A673 (cell line): ENCODE results near the gene EHMT1. TPM values are rescaled to one million over a fixed set of nuclear protein-coding genes. Genes with fewer than 3 reads are reported as not detected.

ENCODE experiments used
- BruUV-seq: library from RNA; stranded (reverse); fragments of 400-500 nt; replicated peaks from 2 replicates; lab custom pipeline; 2021; lab: Mats Ljungman, UMichigan
- CTCF ChIA-PET: fragments of 300-600 bp; sonication (Branson Sonifier 250); formaldehyde crosslinking; loops from one replicate; lab custom pipeline; 2022; ENCODE audit warnings: antibody characterized with exemption; lab: Charles Lee
- POLR2A ChIA-PET: fragments of 300-600 bp; sonication (Branson Sonifier 250); formaldehyde crosslinking; loops from one replicate; lab custom pipeline; 2022; ENCODE audit warnings: antibody characterized with exemption; ENCODE audit not compliant: low non-redundant PET; lab: Charles Lee
- DNase-seq: peaks from one replicate; pipeline ENCODE4 v3.0.0-alpha.2; 2015; ENCODE audit warnings: low spot score
- H3K27ac ChIP-seq: fragments of 200-600 bp; sonication (generic); 2 replicates; pipeline ENCODE4 v1.5.1; 2016; ENCODE audit warnings: mixed run types, low read depth, mild to moderate bottlenecking, mixed read lengths, antibody characterized with exemption, low read length; ENCODE audit not compliant: poor library complexity, severe bottlenecking
- H3K27me3 ChIP-seq: fragments of 200-600 bp; sonication (generic); replicated peaks from 2 replicates; pipeline ENCODE4 v1.6.1; 2017; ENCODE audit warnings: mixed run types, low read depth, mild to moderate bottlenecking, mixed read lengths, antibody characterized with exemption, low read length; ENCODE audit not compliant: insufficient read depth, poor library complexity
- H3K36me3 ChIP-seq: fragments of 200-600 bp; sonication (generic); 2 replicates; pipeline ENCODE4 v1.6.1; 2016; ENCODE audit warnings: mixed run types, mild to moderate bottlenecking, mixed read lengths, antibody characterized with exemption, low read length; ENCODE audit not compliant: insufficient read depth, poor library complexity, severe bottlenecking
- H3K4me1 ChIP-seq: fragments of 200-600 bp; sonication (generic); 2 replicates; pipeline ENCODE4 v1.6.1; 2017; ENCODE audit warnings: mixed run types, mild to moderate bottlenecking, mixed read lengths, antibody characterized with exemption, low read length; ENCODE audit not compliant: insufficient read depth, poor library complexity, severe bottlenecking
- H3K4me3 ChIP-seq: fragments of 200-600 bp; sonication (generic); 2 replicates; pipeline ENCODE4 v1.5.1; 2016; ENCODE audit warnings: low read depth, mixed run types, mild to moderate bottlenecking, mixed read lengths, low read length; ENCODE audit not compliant: poor library complexity, severe bottlenecking
- H3K9me3 ChIP-seq: fragments of 200-600 bp; sonication (generic); 2 replicates; pipeline ENCODE4 v1.6.1; 2016; ENCODE audit warnings: mixed run types, low read depth, mild to moderate bottlenecking, mixed read lengths, antibody characterized with exemption, low read length; ENCODE audit not compliant: poor library complexity, severe bottlenecking
- EZH2 ChIP-seq: fragments of 200-600 bp; sonication (generic); IDR thresholded peaks from 2 replicates; pipeline ENCODE4 v1.6.1; 2017; ENCODE audit warnings: borderline replicate concordance, low read depth, mild to moderate bottlenecking, mixed read lengths, antibody characterized with exemption, low read length; ENCODE audit not compliant: poor library complexity, severe bottlenecking
- intact Hi-C: fragments of 100-400 bp; cut with micrococcal nuclease; formaldehyde crosslinking; loops from one replicate; pipeline ENCODE4 v1.10.0; 2022; ENCODE audit not compliant: unreplicated experiment
- total RNA-seq: library from RNA; stranded (reverse); gene quantifications from 2 replicates; pipeline ENCODE4 v1.2.3, GENCODE V29; 2021
- TF ChIP-seq, protein P1 (sequence below): fragments of 300-800, 200-600 bp; sonication (generic); conservative IDR thresholded peaks from 2 replicates; pipeline ENCODE4 v1.5.1; 2017; ENCODE audit warnings: low read depth, mild to moderate bottlenecking, antibody characterized with exemption, low read length, moderate library complexity, mixed read lengths

Gene EHMT1
- total RNA-seq, 1 experiment from 2014 or later, result 115 TPM

DNA sequence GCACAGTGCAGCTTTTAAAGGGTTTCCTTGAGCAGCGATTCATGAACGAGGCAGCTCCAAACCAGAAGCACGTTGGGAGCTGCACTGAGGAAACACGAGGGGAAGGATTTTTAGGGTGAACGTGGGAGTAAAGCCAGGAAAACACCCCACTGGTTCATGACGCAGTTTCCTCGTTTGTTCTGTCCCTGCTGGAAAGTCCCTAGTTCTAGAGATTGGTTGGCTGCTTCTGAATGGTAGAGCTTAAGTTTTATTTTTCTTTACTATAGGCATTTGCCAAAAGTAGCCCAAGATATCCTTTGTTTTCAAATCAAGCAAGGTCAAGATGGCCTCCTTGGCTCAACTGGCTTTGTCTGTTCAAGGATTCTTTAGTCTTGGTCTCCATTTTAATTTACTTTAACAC, 142.2 kb downstream of the EHMT1 start:
- CTCF ChIA-PET, result no interaction called here

DNA sequence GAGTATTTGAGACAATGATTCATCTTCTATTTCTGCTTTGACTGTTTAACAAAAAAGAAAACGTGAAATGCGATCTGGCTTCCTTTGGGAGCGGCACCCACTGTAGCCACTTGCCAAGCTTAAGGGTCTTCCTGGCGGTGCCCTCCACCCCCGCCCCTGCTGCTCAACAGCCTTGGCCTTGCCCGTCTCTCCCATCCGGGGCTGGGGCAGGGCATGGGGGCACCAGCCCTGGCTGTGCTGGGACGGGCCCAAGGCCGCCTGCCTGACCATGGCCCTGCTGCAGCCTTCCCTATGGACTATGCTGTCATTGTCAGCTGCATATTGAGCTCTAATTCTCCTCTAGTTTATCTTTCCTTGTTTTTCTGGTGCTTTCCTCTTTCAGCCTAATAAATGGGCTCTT, 143.0 kb downstream of the EHMT1 start:
- Histone ChIP-seq H3K27ac (no peak overlapping the region), H3K9me3 (no peaks in the 10 kb centered on the region), H3K4me1 (peaks cover 3% of the 10 kb centered on the region), H3K27me3 (no peaks in the 10 kb centered on the region), H3K36me3 (peaks cover 21% of the 10 kb centered on the region), H3K4me3 (no peak overlapping the region)
- CTCF ChIA-PET, result no interaction called here
- POLR2A ChIA-PET, result no interaction called here
- DNase-seq, result no peak
- intact Hi-C loops, result no loop called here
- TF ChIP-seq, protein P1, sequence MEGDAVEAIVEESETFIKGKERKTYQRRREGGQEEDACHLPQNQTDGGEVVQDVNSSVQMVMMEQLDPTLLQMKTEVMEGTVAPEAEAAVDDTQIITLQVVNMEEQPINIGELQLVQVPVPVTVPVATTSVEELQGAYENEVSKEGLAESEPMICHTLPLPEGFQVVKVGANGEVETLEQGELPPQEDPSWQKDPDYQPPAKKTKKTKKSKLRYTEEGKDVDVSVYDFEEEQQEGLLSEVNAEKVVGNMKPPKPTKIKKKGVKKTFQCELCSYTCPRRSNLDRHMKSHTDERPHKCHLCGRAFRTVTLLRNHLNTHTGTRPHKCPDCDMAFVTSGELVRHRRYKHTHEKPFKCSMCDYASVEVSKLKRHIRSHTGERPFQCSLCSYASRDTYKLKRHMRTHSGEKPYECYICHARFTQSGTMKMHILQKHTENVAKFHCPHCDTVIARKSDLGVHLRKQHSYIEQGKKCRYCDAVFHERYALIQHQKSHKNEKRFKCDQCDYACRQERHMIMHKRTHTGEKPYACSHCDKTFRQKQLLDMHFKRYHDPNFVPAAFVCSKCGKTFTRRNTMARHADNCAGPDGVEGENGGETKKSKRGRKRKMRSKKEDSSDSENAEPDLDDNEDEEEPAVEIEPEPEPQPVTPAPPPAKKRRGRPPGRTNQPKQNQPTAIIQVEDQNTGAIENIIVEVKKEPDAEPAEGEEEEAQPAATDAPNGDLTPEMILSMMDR, result no peak
- no peak for TF ChIP-seq EZH2
- no TSS peak for BruUV-seq

More for the DNA sequence above, 142.2 kb downstream of the EHMT1 start:
- Histone ChIP-seq H3K9me3 (no peaks in the 10 kb centered on the region), H3K27ac (no peak overlapping the region), H3K27me3 (no peaks in the 10 kb centered on the region), H3K36me3 (peaks cover 21% of the 10 kb centered on the region), H3K4me1 (peaks cover 3% of the 10 kb centered on the region), H3K4me3 (no peak overlapping the region)
- TF ChIP-seq EZH2, result no peak
- TF ChIP-seq, protein P1, result no peak
- no TSS peak for BruUV-seq
- POLR2A ChIA-PET, result no interaction called here
- DNase-seq, result peak; percentile 14
- intact Hi-C loops, result no loop called here

GRCh38 chr9:137762414-137763061, 143.7 kb downstream of the EHMT1 start:
- no TSS peak for BruUV-seq
- ChIA-PET POLR2A (no interaction called here), CTCF (no interaction called here)
- Histone ChIP-seq H3K9me3 (no peaks in the 10 kb centered on the region), H3K4me3 (no peak overlapping the region), H3K27ac (no peak overlapping the region), H3K4me1 (no peaks in the 10 kb centered on the region), H3K27me3 (no peaks in the 10 kb centered on the region), H3K36me3 (peaks cover 22% of the 10 kb centered on the region)
- no peak for TF ChIP-seq EZH2
- TF ChIP-seq, protein P1, result no peak
- intact Hi-C loops, result no loop called here
- DNase-seq, result no peak
